HepG2 (cell line): ENCODE measurements around the gene MASP1. TPM values are rescaled to one million over a fixed set of nuclear protein-coding genes. Genes with fewer than 3 reads are reported as not detected.

Experiments used
- ATF2 ChIP-seq: sonication (generic); formaldehyde crosslinking; IDR thresholded peaks from 2 replicates; pipeline ENCODE4 v1.4.0; 2020; ENCODE audit warnings: missing genetic modification reagents
- GATAD1 ChIP-seq: IDR thresholded peaks from 2 replicates; pipeline ENCODE4 v1.6.1; 2016; ENCODE audit warnings: missing genetic modification reagents, missing compliant biosample characterization
- NCOR1 ChIP-seq: fragments of 200-600 bp; sonication (generic); IDR thresholded peaks from 2 replicates; pipeline ENCODE4 v1.7.0; 2017; ENCODE audit warnings: antibody characterized with exemption, low read length, borderline replicate concordance
- NPAS2 ChIP-seq: sonication (generic); formaldehyde crosslinking; IDR thresholded peaks from 2 replicates; pipeline ENCODE4 v1.8.0; 2022; ENCODE audit warnings: mild to moderate bottlenecking, missing genetic modification reagents, borderline replicate concordance
- PHF21A ChIP-seq: sonication (generic); formaldehyde crosslinking; IDR thresholded peaks from 2 replicates; pipeline ENCODE4 v1.5.0; 2020; ENCODE audit warnings: mild to moderate bottlenecking, missing genetic modification reagents
- PRMT3 ChIP-seq: sonication (generic); formaldehyde crosslinking; IDR thresholded peaks from 2 replicates; pipeline ENCODE4 v1.8.1; 2022; ENCODE audit warnings: low read depth, mild to moderate bottlenecking, moderate library complexity, missing genetic modification reagents, borderline replicate concordance
- RELA ChIP-seq: sonication (generic); formaldehyde crosslinking; IDR thresholded peaks from 2 replicates; pipeline ENCODE4 v1.4.0; 2020; ENCODE audit warnings: missing genetic modification reagents
- SPEN ChIP-seq: sonication (generic); formaldehyde crosslinking; IDR thresholded peaks from 2 replicates; pipeline ENCODE4 v1.5.1; 2020; ENCODE audit warnings: low read depth, mild to moderate bottlenecking, missing genetic modification reagents
- THAP8 ChIP-seq: sonication (generic); formaldehyde crosslinking; IDR thresholded peaks from 2 replicates; pipeline ENCODE4 v1.5.1; 2020; ENCODE audit warnings: missing genetic modification reagents, mild to moderate bottlenecking, borderline replicate concordance
- THYN1 ChIP-seq: sonication (generic); formaldehyde crosslinking; IDR thresholded peaks from 2 replicates; pipeline ENCODE4 v1.8.1; 2023; ENCODE audit warnings: low read depth, mild to moderate bottlenecking, moderate library complexity, missing genetic modification reagents, borderline replicate concordance
- ZBTB21 ChIP-seq: sonication (generic); formaldehyde crosslinking; IDR thresholded peaks from 2 replicates; pipeline ENCODE4 v1.4.0; 2020; ENCODE audit warnings: missing genetic modification reagents
- ZBTB7A ChIP-seq: sonication (generic); formaldehyde crosslinking; IDR thresholded peaks from 2 replicates; pipeline ENCODE4 v1.8.0; 2022; ENCODE audit warnings: mild to moderate bottlenecking, missing genetic modification reagents
- ZFP36L2 ChIP-seq: sonication (generic); formaldehyde crosslinking; IDR thresholded peaks from 2 replicates; pipeline ENCODE4 v1.4.0; 2020; ENCODE audit warnings: missing genetic modification reagents
- ZNF232 ChIP-seq: sonication (generic); formaldehyde crosslinking; IDR thresholded peaks from 2 replicates; pipeline ENCODE4 v1.4.0; 2020; ENCODE audit warnings: missing genetic modification reagents, borderline replicate concordance
- ZNF234 ChIP-seq: sonication (generic); formaldehyde crosslinking; conservative IDR thresholded peaks from 2 replicates; pipeline ENCODE4 v1.5.1; 2020; ENCODE audit warnings: mild to moderate bottlenecking, missing genetic modification reagents
- ZNF256 ChIP-seq: sonication (generic); formaldehyde crosslinking; conservative IDR thresholded peaks from 2 replicates; pipeline ENCODE4 v1.4.0; 2020; ENCODE audit warnings: missing genetic modification reagents
- ZNF484 ChIP-seq: sonication (generic); formaldehyde crosslinking; IDR thresholded peaks from 2 replicates; pipeline ENCODE4 v1.5.1; 2020; ENCODE audit warnings: mild to moderate bottlenecking, low read depth, missing genetic modification reagents, borderline replicate concordance
- ZNF614 ChIP-seq: IDR thresholded peaks from 2 replicates; pipeline ENCODE4 v1.6.1; 2018; ENCODE audit warnings: missing biosample characterization, missing genetic modification reagents, inconsistent platforms, borderline replicate concordance
- polyA plus RNA-seq, 8 experiments: library from polyadenylated mRNA; depleted of rRNA in 3 of 8; stranded (reverse) in 7 of 8; unstranded in 1 of 8; fragments of >200 nt; fragmentation: Illumina TruSeq in 4 of 8; extraction: Trizol in 4 of 8; gene quantifications; 2 replicates each; pipeline versions ENCODE4 v1.2.1 to v1.2.3, GENCODE V29; 2011 to 2016; ENCODE audit warnings: low read depth in 4 of 8, missing spikeins in 1 of 8, mixed read lengths in 1 of 8; ENCODE audit not compliant: insufficient read depth in 1 of 8
- total RNA-seq, 5 experiments: library from RNA; depleted of rRNA; stranded (reverse); fragments of >200 nt; fragmentation: Illumina TruSeq; extraction: Trizol; gene quantifications; 2 replicates each; pipeline ENCODE4 v1.2.3, GENCODE V29; 2016; ENCODE audit warnings: low read depth in 1 of 5
- TF ChIP-seq, protein P1 (sequence below): sonication (generic); formaldehyde crosslinking; IDR thresholded peaks from 2 replicates; pipeline ENCODE4 v1.4.0; 2020; ENCODE audit warnings: missing genetic modification reagents
- TF ChIP-seq, protein P2 (sequence below): sonication (generic); formaldehyde crosslinking; IDR thresholded peaks from 2 replicates; pipeline ENCODE4 v1.5.1; 2020; ENCODE audit warnings: missing genetic modification reagents, mild to moderate bottlenecking, borderline replicate concordance
- TF ChIP-seq, protein P3 (sequence below): IDR thresholded peaks from 2 replicates; pipeline ENCODE4 v1.6.1; 2016; ENCODE audit warnings: low read depth

Gene MASP1
- total and polyA plus RNA-seq, 2 of the 13 experiments (the other 11 are each of a cell fraction or from before 2014, with no cell fraction given), result 10.8 to 56.0 TPM

DNA sequence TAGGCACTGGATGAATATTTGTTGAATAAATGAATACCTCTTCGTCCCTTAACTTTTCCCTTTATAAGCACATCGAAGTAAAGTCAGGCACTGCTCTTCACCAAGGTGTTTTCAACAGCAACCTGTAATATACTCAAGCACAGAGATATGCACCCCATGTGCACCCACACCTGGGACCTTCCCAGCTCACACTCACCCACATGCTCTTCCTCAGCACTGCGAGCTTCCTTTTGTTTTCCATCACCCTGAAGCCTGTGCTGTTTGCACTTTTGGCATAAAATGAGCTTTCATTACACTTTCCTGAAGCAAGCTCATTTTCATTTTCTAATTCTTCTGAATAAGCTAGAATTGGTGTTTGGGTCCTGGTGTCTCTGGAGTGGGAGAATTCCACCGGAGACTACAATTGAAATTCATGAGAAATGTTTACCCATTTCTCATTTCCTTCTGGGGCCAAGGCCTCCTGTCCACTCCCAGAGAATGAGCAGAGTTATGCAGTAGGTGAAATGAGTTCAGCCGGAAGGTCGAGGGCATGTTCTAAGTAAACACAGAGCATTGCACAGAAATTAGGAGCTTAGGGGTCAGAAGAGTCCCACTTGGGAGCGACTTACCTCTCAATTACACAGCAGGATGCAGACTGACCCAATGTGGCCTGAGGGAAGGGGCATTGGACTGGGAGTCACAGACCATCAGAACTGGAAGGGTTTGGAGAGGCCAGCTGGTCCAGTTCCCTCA lies 15.0 kb downstream of the MASP1 start (continued):
- TF ChIP-seq NPAS2 (CRISPR knock-in tag) (no peak), GATAD1 (CRISPR knock-in tag) (peak; percentile 48), ZBTB21 (no peak), RELA (CRISPR knock-in tag) (no peak), NCOR1 (no peak), ZNF614 (CRISPR knock-in tag) (peak; percentile 87; the same call in 1 of the 2 replicates), ZNF234 (CRISPR knock-in tag) (no peak), ZBTB7A (CRISPR knock-in tag) (peak; percentile 69; the same call in 1 of the 2 replicates), ATF2 (CRISPR knock-in tag) (peak; percentile 89), ZNF232 (CRISPR knock-in tag) (peak; percentile 61; the same call in 1 of the 2 replicates), SPEN (CRISPR knock-in tag) (peak; percentile 57; the same call in 1 of the 2 replicates), THYN1 (no peak), PRMT3 (CRISPR knock-in tag) (no peak), ZNF484 (CRISPR knock-in tag) (no peak), ZNF256 (CRISPR knock-in tag) (no peak), ZFP36L2 (no peak), PHF21A (CRISPR knock-in tag) (peak; percentile 92), THAP8 (CRISPR knock-in tag) (no peak)
- TF ChIP-seq, protein P1, sequence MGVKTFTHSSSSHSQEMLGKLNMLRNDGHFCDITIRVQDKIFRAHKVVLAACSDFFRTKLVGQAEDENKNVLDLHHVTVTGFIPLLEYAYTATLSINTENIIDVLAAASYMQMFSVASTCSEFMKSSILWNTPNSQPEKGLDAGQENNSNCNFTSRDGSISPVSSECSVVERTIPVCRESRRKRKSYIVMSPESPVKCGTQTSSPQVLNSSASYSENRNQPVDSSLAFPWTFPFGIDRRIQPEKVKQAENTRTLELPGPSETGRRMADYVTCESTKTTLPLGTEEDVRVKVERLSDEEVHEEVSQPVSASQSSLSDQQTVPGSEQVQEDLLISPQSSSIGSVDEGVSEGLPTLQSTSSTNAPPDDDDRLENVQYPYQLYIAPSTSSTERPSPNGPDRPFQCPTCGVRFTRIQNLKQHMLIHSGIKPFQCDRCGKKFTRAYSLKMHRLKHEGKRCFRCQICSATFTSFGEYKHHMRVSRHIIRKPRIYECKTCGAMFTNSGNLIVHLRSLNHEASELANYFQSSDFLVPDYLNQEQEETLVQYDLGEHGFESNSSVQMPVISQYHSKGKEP, result no peak
- TF ChIP-seq, protein P2, sequence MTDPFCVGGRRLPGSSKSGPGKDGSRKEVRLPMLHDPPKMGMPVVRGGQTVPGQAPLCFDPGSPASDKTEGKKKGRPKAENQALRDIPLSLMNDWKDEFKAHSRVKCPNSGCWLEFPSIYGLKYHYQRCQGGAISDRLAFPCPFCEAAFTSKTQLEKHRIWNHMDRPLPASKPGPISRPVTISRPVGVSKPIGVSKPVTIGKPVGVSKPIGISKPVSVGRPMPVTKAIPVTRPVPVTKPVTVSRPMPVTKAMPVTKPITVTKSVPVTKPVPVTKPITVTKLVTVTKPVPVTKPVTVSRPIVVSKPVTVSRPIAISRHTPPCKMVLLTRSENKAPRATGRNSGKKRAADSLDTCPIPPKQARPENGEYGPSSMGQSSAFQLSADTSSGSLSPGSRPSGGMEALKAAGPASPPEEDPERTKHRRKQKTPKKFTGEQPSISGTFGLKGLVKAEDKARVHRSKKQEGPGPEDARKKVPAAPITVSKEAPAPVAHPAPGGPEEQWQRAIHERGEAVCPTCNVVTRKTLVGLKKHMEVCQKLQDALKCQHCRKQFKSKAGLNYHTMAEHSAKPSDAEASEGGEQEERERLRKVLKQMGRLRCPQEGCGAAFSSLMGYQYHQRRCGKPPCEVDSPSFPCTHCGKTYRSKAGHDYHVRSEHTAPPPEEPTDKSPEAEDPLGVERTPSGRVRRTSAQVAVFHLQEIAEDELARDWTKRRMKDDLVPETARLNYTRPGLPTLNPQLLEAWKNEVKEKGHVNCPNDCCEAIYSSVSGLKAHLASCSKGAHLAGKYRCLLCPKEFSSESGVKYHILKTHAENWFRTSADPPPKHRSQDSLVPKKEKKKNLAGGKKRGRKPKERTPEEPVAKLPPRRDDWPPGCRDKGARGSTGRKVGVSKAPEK (CRISPR knock-in tag), result no peak
- TF ChIP-seq, protein P3, sequence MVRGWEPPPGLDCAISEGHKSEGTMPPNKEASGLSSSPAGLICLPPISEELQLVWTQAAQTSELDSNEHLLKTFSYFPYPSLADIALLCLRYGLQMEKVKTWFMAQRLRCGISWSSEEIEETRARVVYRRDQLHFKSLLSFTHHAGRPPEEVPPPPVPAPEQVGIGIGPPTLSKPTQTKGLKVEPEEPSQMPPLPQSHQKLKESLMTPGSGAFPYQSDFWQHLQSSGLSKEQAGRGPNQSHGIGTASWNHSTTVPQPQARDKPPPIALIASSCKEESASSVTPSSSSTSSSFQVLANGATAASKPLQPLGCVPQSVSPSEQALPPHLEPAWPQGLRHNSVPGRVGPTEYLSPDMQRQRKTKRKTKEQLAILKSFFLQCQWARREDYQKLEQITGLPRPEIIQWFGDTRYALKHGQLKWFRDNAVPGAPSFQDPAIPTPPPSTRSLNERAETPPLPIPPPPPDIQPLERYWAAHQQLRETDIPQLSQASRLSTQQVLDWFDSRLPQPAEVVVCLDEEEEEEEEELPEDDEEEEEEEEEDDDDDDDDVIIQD (CRISPR knock-in tag), result peak; percentile 86
